Fibroblast of skin of abdomen (primary cell): ENCODE data around the gene COX7A2L.
"Not testable (repeated sequence)": the region's sequence is repeated elsewhere in the genome, so short reads cannot be mapped to it uniquely, and the experiment has no call there.

Source experiments
- DNase-seq: peaks from one replicate; pipeline ENCODE4 v3.0.0-alpha.2; 2013

COX7A2L gene

GRCh38 chr2:42367835-42368234, 6.8 kb upstream of the COX7A2L start:
- peak; percentile 34 for DNase-seq

- no peak for DNase-seq
Measured at GRCh38 chr2:42366411-42366810, 5.4 kb upstream of the COX7A2L start.

- no peak for DNase-seq
Measured at GRCh38 chr2:42364658-42365057, 3.6 kb upstream of the COX7A2L start.

DNA sequence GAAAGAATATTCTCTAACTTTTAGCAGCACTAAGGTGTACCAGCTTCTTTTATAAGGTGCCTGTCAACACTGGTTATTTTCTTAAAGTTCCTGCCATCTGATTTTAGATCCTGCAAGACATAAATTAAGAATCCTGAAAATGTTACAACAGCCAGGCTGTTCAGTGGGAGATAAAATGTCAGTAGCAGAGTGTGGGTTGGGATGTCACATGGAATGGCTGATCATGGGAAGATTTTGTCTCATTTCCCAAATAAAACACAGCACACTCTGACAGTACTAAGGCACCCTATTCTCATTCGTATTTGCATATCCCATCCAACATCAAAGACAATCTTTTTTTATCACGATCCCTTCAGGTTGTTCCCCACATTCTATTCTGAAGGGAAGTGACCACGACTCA, 2.4 kb upstream of the COX7A2L start:
- no peak for DNase-seq

DNA sequence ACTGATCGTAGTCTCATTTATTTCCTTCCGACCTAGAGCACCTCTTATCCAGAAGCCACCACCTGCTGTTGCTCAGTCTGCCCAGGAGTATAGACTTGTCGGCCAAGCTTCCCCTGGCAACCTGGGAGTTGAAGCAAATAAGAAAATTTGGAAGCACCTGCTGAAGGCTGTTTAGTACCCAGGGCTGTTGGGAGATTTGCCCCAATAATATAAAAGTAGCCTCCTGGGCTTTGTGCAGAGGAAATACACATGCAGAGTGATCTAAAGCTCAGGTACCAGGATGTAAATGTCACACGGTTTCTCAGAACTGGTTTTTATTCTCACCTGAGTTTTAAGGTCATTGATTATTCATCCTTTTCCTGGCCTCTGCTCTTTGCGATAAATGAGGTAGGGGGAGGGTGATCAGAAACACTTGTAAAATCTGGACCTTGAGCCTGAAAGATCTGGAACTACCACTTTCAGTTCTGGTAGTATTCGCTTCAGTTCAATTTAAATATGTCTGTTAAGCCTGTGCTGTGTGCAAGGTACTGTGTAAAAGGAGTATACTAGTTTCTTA, 789 bp upstream of the COX7A2L start:
- no peak for DNase-seq

DNA sequence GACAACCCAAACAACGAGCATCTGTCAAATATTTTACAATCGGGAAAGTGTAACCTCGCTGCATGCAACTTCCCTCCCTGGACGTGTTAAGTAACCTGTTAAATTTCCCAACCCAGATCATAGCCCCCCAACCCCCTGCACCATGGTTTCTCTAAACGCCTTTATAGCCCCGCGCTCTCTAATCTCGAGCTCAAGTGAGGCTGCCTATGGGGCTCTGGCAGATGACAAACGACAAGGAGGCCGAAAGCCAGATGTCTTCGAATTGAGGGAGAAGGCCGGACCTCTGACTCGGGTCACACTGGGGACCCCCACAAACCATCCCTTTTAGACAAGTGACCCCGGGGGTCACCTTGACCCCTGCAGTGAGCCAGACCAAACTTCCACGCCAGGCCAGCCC, 526 bp downstream of the COX7A2L start:
- no peak for DNase-seq

- peak; percentile 30 for DNase-seq
Measured at GRCh38 chr2:42359965-42360483, 993 bp downstream of the COX7A2L start.

- DNase-seq: peak; percentile 42
Measured at GRCh38 chr2:42359304-42359964, 1.6 kb downstream of the COX7A2L start.

DNA sequence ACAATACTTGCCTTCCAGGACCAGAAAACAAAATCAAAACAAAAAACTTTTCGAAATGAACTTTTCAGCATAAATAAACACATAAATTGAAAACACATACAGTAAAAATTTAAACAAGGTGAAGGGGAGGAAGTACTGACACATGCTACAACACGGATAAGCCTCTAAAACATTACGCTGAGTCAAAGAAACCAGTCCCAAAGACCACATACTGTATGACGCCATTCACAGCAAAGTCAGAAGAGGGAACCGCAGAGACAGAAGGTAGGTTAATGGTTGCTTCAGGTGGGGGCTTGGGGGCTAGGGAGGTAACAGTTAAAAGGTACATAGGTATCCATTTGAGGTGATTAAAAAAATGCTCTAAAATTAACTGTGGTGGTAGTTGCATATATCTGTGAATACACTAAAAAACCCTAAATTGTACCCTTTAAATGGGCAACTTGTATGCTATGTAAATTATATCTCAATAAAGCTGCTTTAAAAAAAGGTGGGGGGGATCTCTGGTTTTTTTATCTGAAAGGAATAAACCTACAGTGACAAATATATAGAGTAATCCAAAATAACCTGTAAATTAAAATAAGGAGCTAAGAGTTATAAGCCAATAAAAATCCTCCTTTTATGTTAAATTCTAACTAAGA, 7.1 kb downstream of the COX7A2L start:
- DNase-seq: no peak

GRCh38 chr2:42351864-42352263, 9.2 kb downstream of the COX7A2L start:
- DNase-seq: no peak

GRCh38 chr2:42350434-42351063, 10.5 kb downstream of the COX7A2L start:
- DNase-seq: no peak

GRCh38 chr2:42348113-42348805, 12.8 kb downstream of the COX7A2L start:
- no peak for DNase-seq

GRCh38 chr2:42347518-42347917, 13.5 kb downstream of the COX7A2L start:
- not testable (repeated sequence) for DNase-seq

- DNase-seq: not testable (repeated sequence)
Measured at GRCh38 chr2:42346856-42347255, 14.2 kb downstream of the COX7A2L start.

DNA sequence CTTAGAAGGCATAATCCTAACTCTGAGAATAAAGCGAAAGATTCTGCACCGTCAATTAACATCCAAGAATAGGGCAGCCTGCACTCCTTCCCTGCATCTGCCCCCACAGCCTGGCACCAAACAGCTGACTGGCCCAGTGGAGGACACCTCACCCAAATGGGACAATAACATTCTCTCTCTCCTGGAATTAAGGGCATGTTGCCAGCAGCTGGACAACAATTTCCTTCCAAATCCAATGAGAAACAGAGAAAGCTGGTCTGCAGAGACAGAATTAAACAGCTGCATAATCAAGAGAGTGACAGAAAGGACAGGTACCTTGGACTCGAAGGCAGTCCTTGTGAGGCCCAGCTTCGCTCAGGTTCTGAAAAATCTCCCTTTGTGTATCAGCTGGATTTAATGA, 15.0 kb downstream of the COX7A2L start:
- no peak for DNase-seq

- no peak for DNase-seq
Measured at GRCh38 chr2:42342795-42343241, 18.2 kb downstream of the COX7A2L start.

- DNase-seq: peak; percentile 87
Measured at GRCh38 chr2:42342061-42342794, 18.8 kb downstream of the COX7A2L start.

GRCh38 chr2:42340938-42341636, 19.9 kb downstream of the COX7A2L start:
- DNase-seq: no peak

GRCh38 chr2:42340045-42340937, 20.7 kb downstream of the COX7A2L start:
- no peak for DNase-seq

DNA sequence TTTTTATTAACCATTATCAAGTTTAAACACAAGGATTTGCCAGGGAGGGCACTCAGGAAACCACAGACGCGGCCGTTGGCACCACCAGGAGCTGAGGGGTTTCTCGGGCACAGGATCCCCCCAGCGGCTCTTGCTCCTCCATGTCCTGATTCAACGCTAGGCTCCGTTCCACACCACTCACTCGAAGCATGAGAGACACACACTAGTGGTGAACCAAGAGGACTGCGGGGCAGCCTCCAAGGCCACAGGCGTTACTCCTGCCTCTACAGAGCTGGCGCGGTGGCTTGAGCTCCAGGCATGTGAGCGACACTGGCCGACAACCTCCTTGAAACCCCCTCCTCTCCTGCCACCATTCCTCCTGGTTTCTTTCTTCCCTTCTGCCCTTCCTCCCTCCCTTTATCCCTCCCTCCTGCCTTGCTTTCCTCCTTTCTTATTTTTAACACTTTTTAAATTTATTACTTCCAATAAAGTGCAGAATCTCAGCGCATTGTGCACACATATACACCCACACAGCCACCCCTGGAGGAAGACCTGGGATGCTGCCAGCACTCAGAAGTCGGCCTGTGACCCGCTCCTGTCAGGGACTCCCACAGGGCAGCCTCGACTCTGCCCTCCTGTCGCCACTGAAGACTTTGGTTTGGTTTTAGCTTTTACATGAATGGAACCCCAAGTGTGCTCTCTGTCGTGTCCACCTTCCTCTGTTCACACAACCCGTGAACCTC, 21.7 kb downstream of the COX7A2L start:
- DNase-seq: no peak
